Neutrophil (primary cell): ENCODE data around the gene ENOPH1.

ENCODE experiments used
- H3K27ac ChIP-seq: fragments of 200-600 bp; sonication (generic); 2 replicates; pipeline ENCODE4 v1.5.1; 2016; ENCODE audit warnings: mild to moderate bottlenecking, moderate library complexity
- H3K27me3 ChIP-seq: fragments of 200-600 bp; sonication (generic); 2 replicates; pipeline ENCODE4 v1.6.0; 2016; ENCODE audit warnings: mild to moderate bottlenecking
- H3K36me3 ChIP-seq: fragments of 200-600 bp; sonication (generic); 2 replicates; pipeline ENCODE4 v1.5.1; 2017
- H3K4me1 ChIP-seq, 2 experiments: fragments of 200-600 bp in 1 of 2; sonication (generic) in 1 of 2; 1 replicate in 1 of 2; 2 replicates in 1 of 2; pipeline versions ENCODE4 v1.5.1 to v1.6.1; 2013 to 2016; ENCODE audit warnings: low read depth in 1 of 2, low read length in 1 of 2, mild to moderate bottlenecking in 1 of 2, moderate library complexity in 1 of 2; ENCODE audit not compliant: control insufficient read depth in 1 of 2, insufficient read depth in 1 of 2
- H3K4me3 ChIP-seq, 2 experiments: fragments of 200-600 bp in 1 of 2; sonication (generic) in 1 of 2; 1 replicate in 1 of 2; 2 replicates in 1 of 2; pipeline ENCODE4 v1.5.1; 2013 to 2016; ENCODE audit warnings: low read depth in 1 of 2, low read length in 1 of 2, mild to moderate bottlenecking in 1 of 2, moderate library complexity in 1 of 2
- H3K9me3 ChIP-seq: fragments of 200-600 bp; sonication (generic); 2 replicates; pipeline ENCODE4 v1.5.1; 2016
- TF ChIP-seq, protein P1 (sequence below): fragments of 200-600 bp; sonication (generic); IDR thresholded peaks from 2 replicates; pipeline ENCODE4 v1.5.1; 2016; ENCODE audit warnings: antibody characterized with exemption

The ENOPH1 gene

DNA sequence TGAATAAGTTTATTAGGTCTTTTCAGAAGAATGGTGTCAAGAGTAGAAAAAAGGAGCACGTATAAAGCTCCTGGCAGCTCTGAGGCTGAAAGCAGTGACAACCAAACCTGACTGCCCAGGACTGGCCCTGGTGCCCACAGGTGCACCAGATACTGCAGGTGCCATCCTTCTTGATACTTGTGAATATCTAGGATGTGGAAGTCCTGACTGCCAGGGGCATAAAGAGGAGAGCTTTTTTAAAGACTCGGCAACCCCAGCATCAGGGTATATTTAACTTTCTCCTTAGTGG is 70.7 kb downstream of the ENOPH1 start:
- no peak overlapping the region for H3K4me3 ChIP-seq
- no peaks in the 10 kb centered on the region for H3K27me3 ChIP-seq
- H3K36me3 ChIP-seq: no peaks in the 10 kb centered on the region

DNA sequence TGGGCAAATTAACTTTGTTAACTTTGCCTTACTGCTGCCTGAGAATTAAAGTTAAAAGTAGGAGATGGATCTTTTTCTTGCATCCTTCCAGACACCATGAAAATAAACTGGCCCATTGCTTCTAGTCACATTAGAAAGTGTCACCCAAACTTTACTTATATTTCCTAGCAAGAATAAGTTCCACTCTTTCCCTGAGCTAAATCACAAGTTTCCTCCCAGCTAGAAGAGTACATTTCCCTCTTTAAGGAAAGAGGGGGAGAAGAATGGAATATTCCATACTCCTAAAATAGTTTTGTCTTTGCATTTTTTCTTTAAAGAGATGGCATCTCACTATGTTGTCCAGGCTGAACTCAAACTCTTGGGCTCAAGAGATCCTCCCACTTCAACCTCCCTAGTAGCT is 77.6 kb downstream of the ENOPH1 start:
- no peaks in the 10 kb centered on the region for H3K9me3 ChIP-seq
- H3K4me3 ChIP-seq: no peak overlapping the region
- no peaks in the 10 kb centered on the region for H3K27me3 ChIP-seq
- H3K27ac ChIP-seq: no peak overlapping the region
- TF ChIP-seq, protein P1, sequence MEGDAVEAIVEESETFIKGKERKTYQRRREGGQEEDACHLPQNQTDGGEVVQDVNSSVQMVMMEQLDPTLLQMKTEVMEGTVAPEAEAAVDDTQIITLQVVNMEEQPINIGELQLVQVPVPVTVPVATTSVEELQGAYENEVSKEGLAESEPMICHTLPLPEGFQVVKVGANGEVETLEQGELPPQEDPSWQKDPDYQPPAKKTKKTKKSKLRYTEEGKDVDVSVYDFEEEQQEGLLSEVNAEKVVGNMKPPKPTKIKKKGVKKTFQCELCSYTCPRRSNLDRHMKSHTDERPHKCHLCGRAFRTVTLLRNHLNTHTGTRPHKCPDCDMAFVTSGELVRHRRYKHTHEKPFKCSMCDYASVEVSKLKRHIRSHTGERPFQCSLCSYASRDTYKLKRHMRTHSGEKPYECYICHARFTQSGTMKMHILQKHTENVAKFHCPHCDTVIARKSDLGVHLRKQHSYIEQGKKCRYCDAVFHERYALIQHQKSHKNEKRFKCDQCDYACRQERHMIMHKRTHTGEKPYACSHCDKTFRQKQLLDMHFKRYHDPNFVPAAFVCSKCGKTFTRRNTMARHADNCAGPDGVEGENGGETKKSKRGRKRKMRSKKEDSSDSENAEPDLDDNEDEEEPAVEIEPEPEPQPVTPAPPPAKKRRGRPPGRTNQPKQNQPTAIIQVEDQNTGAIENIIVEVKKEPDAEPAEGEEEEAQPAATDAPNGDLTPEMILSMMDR: no peak
- no peaks in the 10 kb centered on the region for H3K4me1 ChIP-seq
- H3K36me3 ChIP-seq: no peaks in the 10 kb centered on the region

More for the DNA sequence above, 70.7 kb downstream of the ENOPH1 start:
- TF ChIP-seq, protein P1: no peak
- no peaks in the 10 kb centered on the region for H3K4me1 ChIP-seq
- no peaks in the 10 kb centered on the region for H3K9me3 ChIP-seq
- H3K27ac ChIP-seq: no peak overlapping the region

DNA sequence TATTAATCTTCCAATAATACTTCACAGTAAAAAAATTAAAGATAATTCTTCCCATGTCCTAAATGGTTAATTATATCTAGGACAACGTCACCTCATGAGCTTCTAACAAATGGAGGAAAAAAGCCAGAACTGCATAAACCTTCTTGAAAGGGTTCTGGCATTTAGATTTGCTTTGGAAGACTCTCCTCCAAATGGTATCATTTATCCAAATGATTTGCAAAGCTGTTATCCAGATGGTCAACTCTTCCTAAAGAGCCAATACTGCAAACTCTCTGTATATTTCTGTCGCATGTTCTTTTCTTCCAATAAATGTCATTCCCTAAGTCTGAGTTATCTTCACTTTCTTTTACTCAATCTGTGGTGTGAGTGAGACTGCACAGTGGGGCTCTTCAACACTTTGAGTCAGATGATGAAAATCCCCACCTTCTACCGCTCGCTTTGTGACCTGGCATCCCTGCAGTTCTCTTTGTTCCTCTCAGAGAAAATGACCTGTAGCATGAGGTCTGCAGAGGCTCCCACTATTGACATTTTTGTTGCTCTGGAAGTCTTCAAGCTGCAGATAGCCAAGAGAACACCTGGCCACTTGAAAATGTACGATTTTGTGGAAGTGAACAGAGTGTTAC is 78.5 kb downstream of the ENOPH1 start:
- H3K36me3 ChIP-seq: no peaks in the 10 kb centered on the region
- no peak overlapping the region for H3K27ac ChIP-seq
- TF ChIP-seq, protein P1: no peak
- H3K27me3 ChIP-seq: no peaks in the 10 kb centered on the region
- no peaks in the 10 kb centered on the region for H3K4me1 ChIP-seq
- no peaks in the 10 kb centered on the region for H3K9me3 ChIP-seq
- no peak overlapping the region for H3K4me3 ChIP-seq

DNA sequence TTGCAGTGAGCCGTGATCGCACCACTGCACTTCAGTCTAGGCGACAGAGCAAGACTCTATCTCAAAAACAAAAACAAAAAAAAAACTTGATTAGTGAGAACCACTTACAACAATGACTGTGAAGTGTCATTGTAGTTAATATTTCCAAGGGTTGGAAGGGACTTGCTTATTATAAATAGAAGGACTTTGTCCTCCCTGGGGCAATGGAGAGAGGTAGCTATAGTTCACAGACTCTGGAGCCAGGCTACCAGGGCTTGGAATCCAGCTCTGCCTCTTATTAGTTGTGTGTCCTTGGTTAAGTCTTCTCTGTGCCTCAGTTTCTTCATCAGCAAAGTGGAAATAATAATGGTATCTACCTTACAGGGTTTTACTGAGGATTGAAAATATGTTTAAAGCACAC is 79.8 kb downstream of the ENOPH1 start:
- TF ChIP-seq, protein P1: no peak
- no peak overlapping the region for H3K4me3 ChIP-seq
- H3K4me1 ChIP-seq: no peaks in the 10 kb centered on the region
- H3K27me3 ChIP-seq: no peaks in the 10 kb centered on the region
- no peak overlapping the region for H3K27ac ChIP-seq
- no peaks in the 10 kb centered on the region for H3K9me3 ChIP-seq
- H3K36me3 ChIP-seq: no peaks in the 10 kb centered on the region
